Astrocyte of the cerebellum (primary cell): ENCODE results near the gene RCSD1.
"Not testable (repeated sequence)": the region's sequence is repeated elsewhere in the genome, so short reads cannot be mapped to it uniquely, and the experiment has no call there.

Experiments
- DNase-seq: peaks from one replicate; pipeline ENCODE4 v3.0.0-alpha.2; 2011; ENCODE audit warnings: low read depth
- H3K4me3 ChIP-seq: 2 replicates; pipeline ENCODE4 v1.5.1; 2011; ENCODE audit warnings: mild to moderate bottlenecking, low read depth, low read length, moderate library complexity
- in situ Hi-C: cut with HindIII; loops from 2 replicates; pipeline ENCODE4 v1.10.0; 2017; ENCODE audit warnings: low sequenced_read_pairs
- TF ChIP-seq, protein P1 (sequence below): IDR thresholded peaks from 2 replicates; pipeline ENCODE4 v1.5.1; 2012; ENCODE audit warnings: low read length, low read depth, moderate library complexity, mild to moderate bottlenecking; ENCODE audit errors: missing control alignments

RCSD1 gene

DNA sequence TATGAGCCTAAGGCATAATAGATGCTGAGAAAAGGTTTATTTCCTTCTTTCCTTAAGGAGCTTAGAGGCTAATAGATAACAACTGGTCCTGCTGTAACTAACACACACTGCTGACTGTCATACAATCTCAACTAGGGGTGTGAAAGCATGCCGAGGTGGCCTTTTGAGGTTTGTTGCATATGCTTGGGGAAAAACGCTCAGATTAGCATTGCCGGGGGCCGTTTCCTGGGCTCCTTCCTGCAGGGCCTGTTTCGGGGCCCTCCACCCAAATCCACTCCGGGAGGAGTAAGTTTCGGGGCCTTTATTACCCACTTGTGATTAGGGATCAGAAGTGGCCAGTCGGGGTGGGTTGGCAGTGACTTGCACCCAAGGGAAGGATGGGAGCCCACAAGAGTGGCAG lies 27.2 kb upstream of the RCSD1 start:
- TF ChIP-seq, protein P1, sequence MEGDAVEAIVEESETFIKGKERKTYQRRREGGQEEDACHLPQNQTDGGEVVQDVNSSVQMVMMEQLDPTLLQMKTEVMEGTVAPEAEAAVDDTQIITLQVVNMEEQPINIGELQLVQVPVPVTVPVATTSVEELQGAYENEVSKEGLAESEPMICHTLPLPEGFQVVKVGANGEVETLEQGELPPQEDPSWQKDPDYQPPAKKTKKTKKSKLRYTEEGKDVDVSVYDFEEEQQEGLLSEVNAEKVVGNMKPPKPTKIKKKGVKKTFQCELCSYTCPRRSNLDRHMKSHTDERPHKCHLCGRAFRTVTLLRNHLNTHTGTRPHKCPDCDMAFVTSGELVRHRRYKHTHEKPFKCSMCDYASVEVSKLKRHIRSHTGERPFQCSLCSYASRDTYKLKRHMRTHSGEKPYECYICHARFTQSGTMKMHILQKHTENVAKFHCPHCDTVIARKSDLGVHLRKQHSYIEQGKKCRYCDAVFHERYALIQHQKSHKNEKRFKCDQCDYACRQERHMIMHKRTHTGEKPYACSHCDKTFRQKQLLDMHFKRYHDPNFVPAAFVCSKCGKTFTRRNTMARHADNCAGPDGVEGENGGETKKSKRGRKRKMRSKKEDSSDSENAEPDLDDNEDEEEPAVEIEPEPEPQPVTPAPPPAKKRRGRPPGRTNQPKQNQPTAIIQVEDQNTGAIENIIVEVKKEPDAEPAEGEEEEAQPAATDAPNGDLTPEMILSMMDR: no peak
- no peak overlapping the region for H3K4me3 ChIP-seq
- DNase-seq: no peak
- in situ Hi-C loops: no loop called here

DNA sequence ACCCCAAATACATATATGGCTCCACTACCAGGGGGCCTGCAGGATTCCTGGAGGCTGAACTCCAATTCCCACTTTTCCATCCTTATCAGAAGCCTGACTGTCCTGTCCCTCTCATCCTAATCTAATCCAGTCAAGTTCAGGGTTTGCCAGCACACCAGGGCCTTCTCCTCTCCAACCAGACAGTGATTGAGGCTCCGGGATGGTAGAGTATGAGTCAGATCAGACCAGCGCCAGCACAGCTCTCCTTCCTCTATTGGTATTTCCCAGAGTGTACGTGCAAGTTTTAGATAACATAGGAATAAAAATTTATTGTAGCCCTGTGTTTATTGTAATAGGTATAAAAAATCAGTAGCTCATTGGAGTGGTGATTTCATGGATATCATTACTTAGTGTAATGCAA lies 24.5 kb upstream of the RCSD1 start:
- H3K4me3 ChIP-seq: no peak overlapping the region
- in situ Hi-C loops: loop anchor here (5.0 kb wide), 1 partner anchor 102 kb away; no protein-coding TSS in a partner anchor
- no peak for DNase-seq
- TF ChIP-seq, protein P1: no peak

DNA sequence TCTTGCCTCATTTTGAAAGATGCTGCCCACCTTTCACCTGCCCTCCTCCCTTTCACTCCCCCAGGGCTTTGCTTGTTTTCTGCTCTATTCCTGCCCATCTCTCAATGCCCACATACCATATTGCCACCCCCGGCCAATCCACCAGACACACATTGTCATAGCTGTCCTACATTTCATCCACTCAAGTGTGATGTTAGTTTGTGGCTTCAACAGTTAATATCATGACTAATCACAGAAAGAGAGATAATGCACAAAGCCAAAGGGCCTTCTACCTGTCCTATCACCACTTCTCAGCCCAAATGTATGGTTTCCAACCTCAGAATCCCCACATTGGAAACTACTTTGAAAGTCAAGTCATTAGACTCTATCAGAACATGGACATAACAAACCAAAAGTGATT lies 18.0 kb upstream of the RCSD1 start:
- in situ Hi-C loops: no loop called here
- H3K4me3 ChIP-seq: no peak overlapping the region
- no peak for DNase-seq
- TF ChIP-seq, protein P1: no peak

DNA sequence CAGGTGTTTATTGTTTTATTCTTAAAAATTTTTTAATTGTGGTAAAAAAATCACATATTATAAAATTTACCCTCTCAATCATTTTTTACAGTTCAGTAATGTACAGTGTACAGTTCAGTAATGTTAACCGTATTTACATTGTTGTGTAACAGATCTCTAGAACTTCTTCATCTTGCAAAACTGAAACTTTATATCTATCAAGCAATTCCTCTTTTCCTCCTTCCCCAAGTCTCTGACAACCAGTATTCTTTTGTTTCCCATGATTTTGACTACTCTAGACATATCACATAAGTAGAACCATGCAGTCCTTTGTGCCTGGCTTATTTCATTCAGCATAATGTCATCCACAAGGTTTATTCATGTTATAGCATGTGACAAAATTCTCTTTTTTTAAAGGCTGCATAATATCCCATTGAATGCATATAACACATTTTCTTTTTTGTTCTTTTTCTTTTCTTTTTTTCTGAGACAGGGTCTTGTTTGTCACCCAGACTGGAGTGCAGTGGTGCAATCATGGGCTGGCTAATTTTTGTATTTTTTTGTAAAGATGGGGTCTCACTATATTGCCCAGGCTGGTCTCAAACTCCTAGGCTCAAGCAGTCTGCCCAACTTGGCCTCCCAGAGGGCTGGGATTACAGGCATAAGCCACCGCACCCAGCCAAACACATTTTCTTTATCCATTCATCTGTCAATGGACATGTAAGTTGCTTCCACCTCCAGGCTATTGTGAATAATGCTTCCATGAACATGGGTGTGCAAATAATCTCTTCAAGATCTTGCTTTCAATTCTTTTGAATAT lies 17.2 kb upstream of the RCSD1 start:
- no peak overlapping the region for H3K4me3 ChIP-seq
- no peak for DNase-seq
- in situ Hi-C loops: no loop called here
- TF ChIP-seq, protein P1: no peak

DNA sequence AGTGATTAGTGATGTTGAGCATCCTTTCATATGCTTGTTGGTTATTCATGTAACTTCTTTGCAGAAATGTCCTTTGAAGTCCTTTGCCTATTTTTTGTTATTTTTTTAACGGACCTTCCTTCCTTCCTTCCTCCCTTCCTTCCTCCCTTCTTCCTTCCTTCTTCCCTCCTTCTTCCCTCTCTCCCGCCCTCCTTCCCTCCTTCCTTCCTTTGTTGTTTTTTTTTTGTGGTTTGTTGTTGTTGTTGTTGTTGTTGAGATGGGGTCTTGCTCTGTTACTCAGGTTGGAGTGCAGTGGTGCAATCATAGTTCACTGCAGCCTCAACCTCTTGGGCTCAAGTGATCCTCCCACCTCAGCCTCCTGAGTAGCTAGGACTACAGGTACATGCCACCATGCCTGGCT lies 16.0 kb upstream of the RCSD1 start:
- in situ Hi-C loops, DNase-seq, H3K4me3 ChIP-seq: not testable (repeated sequence)

DNA sequence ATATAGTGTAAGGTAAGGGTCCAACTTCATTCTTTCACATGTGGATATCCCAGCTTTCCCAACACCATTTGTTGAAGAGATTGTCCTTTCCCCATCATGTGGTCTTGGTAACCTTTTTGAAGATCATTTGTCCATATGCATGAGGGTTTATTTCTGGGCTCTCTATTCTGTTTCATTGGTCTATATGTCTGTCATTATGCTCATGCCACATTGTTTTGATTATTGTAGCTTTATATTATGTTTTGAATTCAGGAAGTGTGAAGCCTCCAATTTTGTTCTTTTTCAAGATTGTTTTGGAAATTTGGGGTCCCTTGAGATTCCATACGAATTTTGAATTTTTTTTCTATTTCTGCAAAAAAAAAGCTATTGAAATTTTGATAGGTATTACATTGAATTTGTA lies 15.2 kb upstream of the RCSD1 start:
- DNase-seq: no peak
- in situ Hi-C loops: no loop called here
- TF ChIP-seq, protein P1: no peak

DNA sequence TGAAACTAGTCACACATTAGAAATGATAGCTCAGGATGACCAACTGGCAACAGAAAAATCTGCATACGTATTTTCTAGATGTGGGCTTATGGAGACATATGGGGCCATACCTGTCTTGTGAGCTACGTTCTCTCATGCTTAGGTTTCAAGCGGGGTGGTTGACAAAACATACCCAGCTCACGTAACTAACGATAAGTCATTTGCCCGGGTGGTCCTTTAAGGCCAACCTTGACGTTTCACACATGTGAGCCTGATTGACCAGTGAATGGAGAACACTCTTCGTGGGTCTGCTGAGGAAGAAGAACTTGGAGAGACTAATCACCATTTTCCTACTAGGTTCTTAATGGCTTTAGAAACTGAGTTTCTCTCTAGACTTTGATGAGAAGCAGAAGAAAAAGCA lies 13.5 kb upstream of the RCSD1 start:
- H3K4me3 ChIP-seq: no peak overlapping the region
- TF ChIP-seq, protein P1: no peak
- no peak for DNase-seq
- in situ Hi-C loops: no loop called here

More for the DNA sequence above, 15.2 kb upstream of the RCSD1 start:
- no peak overlapping the region for H3K4me3 ChIP-seq
